Pulmonary artery endothelial cell (primary cell): ENCODE measurements around the gene H2AZ2. TPM values are rescaled to one million over a fixed set of nuclear protein-coding genes. Genes with fewer than 3 reads are reported as not detected.
"Not testable (repeated sequence)": the region's sequence is repeated elsewhere in the genome, so short reads cannot be mapped to it uniquely, and the experiment has no call there.

Experiments
- DNase-seq: peaks from one replicate; pipeline ENCODE4 v3.0.0-alpha.2; 2011; ENCODE audit warnings: low read depth, low spot score
- total RNA-seq: library from RNA; depleted of rRNA; stranded (reverse); fragments of >200 nt; gene quantifications from 2 replicates; pipeline ENCODE4 v1.2.3, GENCODE V29; 2014

The H2AZ2 gene
- total RNA-seq, result 234 and 260 TPM in 2 replicates

DNA sequence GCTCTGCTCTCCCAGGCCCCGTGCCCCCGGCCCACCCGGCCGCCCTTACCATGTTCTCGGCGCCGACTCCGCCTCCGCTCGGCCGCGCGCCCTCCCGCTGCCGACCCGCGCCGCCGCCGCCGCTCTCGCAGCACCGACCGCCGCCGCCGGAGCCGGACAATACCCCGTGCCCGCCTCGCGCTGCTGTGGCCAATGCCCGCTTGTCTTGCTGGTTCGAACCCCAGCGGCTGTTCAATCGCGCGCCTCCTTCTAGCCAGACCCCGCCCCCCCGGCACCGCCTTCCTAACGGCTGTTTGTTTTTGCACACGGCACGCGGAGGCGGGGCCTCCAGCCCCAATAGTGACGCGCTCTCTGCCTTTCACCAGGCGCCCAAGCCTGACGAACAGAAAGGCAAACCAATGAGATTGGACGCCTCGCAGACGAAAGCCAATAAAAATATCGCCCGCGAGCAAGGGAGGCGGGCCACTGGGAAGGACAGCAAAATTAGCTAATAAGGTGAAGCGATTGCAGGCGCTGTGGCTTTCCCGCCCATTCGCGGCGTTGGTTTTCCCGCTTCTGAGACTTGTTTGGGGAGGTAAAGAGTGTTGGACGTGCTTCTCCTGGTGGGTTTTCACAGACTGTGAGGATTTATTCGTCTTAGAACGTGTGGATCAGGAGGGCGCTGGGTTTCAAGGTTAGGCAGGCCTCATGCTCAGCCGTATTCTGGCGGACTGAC, at the start of gene H2AZ2:
TSS of gene H2AZ2 (minus strand) at position 168 of the 715 bp plus-strand sequence. CDS start at position 52, 116 bp downstream.
- DNase-seq, result peak; percentile 99

DNA sequence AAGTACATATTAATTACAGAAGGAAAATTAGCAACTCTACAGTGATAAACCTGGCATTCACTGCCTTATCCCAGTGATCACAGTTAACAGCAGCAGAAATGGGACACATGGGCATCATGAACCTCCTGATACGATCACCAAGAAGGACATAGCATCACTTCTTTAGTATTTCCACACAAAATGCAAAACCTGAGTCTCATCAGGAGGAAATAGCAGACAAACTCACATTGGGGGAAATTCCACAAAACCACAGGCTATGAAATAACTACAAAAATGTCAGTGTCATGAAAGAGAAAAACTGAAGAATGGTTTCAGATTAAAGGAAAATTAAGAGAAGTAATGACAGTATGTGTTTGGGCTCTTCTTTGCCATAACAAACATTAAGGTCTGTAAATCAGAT, 49.4 kb upstream of the H2AZ2 start:
- DNase-seq, result no peak

DNA sequence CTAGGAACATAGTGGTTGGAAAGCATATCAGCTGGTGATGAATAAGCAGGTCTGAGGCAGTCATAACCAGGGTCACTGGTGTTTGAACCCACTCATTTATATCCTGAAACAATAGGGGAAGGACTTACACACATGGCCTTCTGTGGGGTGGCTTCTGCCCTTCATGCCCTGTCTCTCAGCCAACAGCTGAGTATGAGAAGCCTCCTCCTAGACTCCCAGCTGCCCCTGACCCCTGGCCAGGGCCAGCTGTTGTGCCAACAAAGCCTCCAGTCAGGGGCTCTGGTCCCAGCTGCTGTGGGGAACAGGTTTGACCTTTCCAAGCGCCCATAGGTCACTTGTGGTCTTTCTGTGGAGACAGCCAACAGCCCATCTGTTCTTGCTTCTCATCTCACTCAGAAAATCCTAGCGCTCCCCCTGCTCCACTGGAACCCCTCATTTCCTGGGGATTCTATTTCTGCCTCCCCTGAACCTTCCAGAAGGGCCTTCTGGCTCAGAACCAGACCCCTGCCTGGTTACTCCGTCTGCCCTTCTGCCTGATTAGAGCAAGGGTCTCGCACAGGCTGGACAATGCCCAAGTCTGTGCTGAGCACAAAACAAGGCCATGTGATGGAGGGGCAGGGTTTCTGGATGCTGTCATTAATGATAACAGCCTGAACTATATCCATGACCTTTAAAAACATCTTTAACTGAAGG, 47.1 kb upstream of the H2AZ2 start:
- no peak for DNase-seq

DNA sequence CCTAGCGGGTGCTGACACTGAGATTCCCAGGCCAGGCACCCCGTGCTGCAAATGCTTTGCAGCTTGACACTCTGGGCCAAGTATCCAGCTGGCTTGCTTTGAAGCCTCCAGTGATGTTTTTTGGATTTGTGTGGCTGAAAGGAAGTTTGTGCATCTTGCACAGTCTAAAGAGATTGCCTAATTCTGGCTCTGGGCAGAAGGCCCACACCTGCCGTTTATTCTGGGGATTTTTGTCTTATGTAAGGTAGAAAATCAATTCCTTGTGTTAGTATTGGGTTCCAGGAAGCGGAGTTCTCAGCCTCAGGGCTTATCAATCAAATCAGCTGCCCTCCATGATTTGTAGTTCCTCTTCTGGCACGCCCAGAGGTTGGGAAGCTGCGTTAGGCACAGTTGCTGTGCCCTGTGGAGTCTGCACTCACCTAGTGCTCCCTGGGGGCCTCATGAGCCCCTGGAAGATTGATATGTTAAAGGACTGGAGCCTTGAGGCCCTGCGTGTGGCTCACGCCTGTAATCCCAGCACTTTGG, 45.9 kb upstream of the H2AZ2 start:
- no peak for DNase-seq

DNA sequence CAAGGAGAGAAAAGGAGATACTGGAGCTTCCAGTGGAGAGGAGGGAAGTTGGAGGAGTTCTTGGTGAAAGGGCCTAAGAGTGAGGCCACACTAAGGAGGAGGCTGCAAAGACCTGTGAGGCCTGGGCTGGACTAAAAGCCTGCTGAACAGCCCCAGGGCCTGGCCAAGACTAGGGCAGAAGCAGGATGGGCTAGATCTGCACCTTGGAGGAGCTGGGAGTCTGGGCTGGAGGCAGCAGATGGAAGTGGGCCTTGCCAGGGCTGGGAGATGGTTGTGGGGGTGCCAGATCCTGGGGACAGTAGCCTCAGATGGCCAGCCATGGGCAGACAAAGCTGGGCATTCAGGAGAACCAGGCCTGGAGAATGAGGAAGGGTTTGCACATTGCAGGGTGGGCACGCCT, 43.9 kb upstream of the H2AZ2 start:
- DNase-seq, result no peak

DNA sequence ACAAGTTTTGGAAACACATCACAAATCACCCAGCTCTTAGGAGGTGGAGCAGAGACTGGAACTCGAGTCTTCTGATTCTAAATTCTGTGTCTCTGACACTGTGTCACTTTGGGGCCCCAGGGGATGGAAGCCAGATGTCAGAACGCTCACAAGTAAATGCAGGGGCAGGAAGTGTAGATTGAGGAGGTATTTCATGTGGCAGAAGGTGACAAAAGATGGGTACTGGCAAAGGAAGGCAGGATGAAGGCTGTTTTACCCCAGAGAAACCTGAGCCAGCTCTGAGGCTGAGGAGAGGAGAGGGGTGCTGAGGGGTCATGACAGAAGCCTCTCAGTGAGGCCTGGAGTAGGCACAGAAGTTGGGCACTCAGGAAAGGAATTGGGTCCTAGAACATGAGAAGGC, 43.5 kb upstream of the H2AZ2 start:
- DNase-seq, result no peak

DNA sequence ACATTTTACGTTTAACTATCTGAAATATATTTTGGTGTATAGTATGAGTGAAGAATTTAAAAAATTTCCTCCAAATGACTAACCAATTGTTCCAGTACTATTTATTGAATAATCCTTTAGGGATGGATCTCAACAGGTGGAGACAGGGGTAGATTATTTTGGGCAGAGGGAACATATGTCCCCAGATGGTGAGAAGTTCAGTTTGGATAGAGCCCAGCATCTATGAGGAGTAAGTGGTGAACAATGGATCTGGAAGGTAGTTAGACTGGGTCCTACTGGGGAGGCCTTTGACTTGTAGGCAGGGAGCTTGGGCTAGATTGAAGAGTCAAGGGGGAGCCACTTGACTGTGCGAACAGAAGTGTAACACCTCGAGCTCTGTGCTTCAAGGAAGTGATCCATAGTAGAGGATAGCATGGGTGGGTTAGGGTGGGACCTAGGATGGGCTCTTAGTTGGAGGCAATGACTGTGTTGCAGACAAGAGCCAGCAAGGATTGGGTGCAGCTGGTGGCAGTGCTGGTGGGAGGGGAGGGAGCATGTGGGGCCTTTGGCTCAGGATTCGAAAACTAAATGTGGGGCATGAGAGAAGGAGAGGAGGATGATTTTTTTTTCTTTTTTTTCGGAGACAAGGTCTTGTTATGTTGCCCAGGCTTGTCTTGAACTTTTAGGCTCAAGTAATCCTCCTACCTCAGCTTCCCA, 41.3 kb upstream of the H2AZ2 start:
- no peak for DNase-seq

DNA sequence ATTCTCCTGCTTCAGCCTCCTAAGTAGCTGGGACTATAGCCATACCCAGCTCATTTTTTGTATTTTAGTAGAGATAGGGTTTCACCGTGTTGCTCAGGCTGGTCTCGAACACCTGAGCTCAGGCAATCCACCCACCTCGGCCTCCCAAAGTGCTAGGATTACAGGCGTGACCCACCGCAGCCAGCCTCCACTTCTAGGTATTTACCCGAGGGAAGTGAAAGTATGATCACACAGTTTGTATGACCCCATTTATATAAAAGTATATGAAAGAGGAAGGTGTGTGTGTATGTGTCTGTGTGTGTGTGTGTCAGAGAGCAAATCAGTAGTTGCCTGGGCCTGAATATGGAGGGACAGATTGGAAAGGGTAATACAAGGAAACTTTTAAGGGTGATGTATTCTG, 39.4 kb upstream of the H2AZ2 start:
- no peak for DNase-seq

DNA sequence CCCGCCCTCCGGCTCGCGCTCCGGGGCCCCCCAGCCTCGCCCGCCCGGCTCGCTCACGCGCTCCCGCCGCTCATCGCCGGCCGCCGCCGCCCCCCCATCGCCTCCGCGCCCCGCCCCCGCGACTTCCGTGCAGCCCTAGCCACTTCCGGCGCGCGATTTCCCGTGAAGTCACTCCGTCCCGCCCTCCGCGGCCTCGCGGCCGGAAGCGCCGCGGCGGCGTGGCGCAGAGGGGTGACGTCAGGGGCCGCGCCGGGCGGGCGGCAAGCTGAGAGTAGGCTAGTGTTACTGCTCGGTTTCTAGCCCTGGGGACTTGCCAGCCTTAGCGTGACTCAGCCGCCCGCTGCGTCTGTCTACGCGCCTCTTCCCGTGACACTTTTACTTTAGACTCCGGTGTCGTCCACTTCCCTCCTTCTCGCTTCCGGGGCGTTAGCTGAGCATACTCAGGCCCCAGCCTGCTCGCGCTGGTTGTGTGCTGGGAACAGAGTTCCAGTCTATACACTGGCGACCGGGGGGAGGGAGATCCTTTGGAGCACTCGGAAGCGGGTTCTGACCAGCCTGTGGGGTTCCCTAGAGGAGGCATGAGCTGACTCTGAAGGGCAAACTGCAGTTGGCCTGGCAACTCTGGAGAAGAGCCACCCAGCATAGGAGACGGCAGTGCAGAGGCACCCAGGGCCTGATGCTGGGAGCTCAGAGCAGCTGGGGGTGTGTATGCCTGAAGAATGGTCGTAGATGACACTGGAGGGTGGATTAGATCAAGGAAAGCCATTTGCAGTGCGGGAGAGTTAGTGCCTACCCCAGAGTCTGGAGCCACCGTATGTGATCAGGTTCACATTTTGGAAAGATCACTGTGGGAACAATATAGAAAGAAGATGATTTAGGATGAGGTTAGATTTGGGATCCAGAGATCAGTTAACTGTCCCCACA, 37.8 kb upstream of the H2AZ2 start, which contains the start of gene PURB:
TSS of gene PURB (minus strand) at position 137 of the 924 bp plus-strand sequence. CDS start 182 bp downstream, outside the sequence.
- peak; percentile 81 for DNase-seq

DNA sequence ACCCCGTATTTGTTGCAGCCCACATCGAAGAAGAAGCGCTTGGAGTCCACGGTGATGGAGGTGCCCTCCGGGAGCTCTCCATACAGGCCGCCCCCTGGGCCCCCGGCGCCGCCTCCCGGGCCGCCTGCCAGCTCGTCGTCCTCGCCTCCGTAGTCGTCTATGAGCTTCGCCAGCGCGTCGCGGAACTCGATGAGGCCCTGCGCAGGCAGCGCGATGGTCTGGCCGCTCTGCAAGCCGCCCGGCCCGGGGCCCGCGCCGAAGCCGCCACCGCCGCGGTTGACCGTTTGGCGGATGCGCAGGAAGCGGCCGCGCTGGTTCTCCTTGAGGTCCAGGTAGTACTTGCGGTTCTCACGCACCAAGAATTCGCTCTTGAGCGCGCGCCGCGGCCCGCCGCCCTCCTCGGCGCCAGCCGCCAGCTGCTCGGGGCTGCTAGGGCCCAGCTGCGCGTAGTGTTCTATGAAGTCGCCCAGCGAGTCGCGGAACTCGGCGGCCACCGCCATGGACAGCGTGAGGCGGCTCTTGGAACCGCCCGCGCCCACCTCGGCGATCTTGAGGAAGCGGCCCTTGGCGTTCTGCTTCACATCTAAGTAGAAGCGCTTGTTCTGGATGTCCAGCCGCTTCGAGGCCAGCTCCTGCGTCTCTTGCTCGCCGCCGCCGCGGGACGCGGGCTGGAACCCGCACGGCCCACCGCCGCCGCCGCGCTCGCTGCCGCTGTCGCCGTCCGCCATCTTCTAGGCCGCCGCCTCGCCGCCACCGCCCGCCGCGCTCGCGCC, 36.9 kb upstream of the H2AZ2 start:
- peak; percentile 24 for DNase-seq

DNA sequence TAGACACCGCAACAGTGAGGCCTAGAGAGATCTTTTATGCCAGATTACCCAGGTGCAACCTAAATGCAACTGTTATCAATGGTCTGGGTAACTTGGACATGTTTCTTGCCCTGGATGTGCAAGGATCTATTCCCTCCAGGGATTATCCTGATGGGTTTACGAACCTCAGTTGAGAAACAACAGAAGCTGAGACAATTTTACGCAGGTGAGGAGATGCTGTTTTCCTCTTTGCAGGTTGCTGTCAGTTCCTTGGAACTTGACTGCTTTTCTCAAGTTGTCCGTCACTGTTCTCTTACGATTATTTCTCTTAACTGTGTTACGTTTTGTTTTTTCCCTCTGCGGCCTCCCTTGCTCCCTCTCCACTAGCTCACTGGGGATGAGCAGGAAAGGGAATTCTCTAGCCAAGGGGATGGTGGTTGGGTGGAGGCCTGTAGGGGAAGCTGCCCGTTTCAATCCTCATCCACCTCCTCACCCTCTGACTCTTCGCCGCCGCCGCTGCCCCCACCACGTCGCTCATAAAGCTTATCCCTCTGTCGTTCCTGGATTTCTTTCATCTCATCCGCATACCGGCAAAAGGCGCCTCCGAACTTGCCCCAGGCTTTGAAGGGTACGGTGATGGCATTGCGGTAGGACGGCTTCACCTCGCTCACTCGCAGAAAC, 36.2 kb upstream of the H2AZ2 start:
- DNase-seq, result no peak

DNA sequence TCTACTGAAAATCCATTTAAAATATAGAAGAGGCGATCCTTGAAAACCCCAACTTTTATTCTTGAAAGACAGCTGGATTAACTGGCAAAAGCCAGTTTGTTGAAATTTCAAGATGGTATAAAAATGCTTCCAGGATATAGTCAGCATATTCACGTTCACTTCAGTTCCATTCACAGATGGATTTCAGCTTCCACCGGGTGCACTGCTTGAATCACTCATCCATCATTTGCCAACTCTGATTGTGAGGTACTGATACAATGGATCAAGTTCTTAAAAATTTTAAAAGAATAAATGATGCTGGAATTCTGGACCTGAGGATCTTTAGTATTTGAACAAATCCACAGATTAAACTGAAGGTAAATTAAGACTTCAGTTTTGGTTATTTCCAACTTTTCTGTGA, 35.0 kb upstream of the H2AZ2 start:
- DNase-seq, result no peak

DNA sequence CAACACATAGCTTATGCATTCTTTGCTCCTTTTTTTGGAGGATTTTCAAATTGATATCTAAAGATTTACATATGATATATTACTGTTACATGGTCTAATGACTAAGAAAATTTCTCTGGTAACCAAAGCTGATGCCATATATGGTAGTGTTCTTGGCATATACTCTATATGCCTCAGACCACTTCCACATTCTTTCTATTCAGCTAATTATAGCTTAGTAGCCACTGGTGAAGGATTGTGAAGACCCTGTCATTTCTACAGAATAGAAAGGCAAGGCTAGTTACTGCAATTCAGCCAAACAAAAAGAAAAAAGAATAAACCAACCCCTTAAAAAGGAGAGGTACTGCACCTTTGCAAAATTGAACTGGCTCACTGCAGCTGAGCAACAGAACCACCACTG, 33.7 kb upstream of the H2AZ2 start:
- DNase-seq, result no peak

DNA sequence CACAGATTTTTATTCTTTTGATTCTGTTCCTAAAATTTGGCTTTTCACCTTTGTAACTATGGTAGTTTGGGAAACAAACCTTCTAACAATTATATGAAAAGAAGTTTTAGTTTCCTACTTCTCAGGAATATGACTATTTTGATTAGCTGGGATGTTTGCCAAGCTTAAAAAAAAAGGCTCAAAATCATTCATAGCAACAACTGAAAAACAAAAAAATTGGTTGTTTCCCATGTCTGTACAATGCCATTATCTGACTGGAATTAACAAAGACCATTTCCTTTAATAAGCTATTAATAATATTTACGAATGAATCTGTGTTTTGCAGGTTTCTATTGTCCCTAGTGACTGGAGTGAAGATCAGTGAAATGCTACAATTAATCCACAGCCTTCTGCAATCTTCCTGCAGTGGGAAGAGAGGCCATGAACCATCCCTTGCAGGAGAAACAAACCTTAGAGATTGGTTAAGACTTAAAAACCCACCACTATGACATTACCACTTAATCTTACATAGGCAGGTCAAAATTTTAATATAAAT, 33.2 kb upstream of the H2AZ2 start:
- DNase-seq, result peak; percentile 60

DNA sequence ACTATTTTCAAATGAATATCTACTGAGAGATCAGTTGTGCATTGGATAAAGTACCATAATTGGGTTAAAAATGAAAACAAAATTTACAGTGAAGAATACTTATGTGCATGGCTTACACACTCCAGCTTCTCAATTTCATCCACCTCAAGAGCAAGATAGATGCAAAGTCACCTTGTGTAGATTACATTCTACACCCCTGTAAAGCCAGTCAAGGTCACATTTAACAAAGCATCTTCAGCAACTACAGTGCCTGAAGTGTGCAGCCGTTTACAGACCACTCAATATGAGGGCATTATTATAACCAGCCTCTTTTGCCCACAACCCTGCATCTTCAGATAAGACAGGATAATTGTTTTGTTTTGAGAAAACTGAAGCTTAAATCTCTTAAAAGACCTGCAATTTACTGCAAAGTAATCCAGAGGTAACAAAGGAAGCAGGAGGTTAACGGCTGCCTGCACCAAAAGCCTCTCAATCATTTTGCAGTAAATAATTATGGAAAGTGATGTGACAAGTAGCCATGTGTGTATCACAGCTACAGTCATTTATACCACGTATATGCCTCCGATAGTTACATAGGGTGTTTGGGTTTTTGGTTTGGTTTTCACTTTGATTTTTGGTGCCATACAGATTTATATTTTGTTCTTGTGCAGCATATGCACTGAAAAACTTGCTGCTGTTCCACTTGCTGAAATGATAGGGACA, 32.6 kb upstream of the H2AZ2 start:
- no peak for DNase-seq

DNA sequence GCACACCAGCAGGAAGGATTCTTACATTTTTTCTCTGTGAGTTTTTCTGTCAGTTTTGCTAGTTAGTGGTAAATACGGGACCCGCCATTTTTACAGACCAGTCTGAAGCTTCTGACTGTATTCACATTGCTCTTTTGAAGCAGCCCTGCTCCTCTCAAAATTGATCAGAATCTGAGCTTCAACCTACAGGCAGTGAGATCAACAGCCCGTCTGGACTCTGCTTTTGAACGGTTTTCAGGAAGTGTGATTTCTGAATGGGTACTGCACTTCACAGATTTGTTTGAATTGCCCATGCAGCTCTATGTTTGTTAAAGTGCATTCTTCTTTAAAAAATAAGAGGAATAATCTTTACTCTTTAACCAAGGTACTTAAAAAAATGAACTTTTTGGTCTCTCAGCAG, 28.5 kb upstream of the H2AZ2 start:
- no peak for DNase-seq

DNA sequence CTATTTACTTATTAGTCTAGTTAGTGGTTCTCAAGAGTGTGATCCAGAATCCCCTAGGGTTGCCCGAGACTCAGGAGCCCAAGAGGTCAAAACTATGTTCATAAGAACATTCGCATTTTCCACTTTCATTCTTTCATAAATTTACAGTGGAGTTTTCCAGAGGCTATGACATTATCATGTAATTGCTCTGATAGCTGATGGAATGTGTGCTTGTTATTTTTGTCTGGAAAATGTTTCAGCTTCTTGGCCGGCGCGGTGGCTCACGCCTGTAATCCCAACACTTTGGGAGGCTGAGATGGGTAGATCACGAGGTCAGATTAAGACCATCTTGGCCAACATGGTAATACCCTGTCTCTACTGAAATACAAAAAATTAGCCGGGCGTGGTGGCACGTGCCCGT, 27.4 kb upstream of the H2AZ2 start:
- no peak for DNase-seq

DNA sequence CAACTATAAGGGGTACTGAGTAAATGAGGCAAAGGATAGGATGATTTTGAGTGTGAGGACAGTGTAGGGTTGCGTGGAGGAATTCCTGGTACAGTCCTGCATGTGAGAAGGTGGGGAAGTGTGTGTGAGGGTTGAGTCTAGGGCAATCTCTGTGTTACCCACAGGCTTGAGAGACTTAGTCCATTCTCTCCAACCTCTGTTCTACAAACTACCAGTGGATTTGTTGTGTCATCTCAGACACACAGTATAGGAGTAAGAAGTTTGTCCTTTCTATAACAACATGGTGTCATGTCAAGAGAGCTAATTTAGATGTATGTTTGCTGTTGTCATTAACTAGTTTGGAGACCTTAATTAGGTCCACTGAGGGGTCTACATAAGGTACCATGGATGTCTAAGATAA, 24.9 kb upstream of the H2AZ2 start:
- DNase-seq, result no peak

DNA sequence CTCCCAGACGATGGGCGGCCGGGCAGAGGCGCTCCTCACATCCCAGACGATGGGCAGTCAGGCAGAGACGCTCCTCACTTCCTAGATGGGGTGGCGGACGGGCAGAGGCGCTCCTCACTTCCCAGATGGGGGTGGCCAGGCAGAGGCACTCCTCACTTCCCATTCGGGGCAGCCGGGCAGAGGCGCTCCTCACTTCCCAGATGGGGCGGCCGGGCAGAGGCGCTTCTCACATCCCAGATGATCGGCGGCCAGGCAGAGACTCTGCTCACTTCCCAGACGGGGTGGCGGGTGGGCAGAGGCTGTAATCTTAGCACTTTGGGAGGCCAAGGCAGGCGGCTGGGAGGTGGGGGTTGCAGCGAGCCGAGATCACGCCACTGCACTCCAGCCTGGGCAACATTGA, 24.0 kb upstream of the H2AZ2 start:
- not testable (repeated sequence) for DNase-seq
